ENCODE results near the gene ROS1.

ROS1 gene

DNA sequence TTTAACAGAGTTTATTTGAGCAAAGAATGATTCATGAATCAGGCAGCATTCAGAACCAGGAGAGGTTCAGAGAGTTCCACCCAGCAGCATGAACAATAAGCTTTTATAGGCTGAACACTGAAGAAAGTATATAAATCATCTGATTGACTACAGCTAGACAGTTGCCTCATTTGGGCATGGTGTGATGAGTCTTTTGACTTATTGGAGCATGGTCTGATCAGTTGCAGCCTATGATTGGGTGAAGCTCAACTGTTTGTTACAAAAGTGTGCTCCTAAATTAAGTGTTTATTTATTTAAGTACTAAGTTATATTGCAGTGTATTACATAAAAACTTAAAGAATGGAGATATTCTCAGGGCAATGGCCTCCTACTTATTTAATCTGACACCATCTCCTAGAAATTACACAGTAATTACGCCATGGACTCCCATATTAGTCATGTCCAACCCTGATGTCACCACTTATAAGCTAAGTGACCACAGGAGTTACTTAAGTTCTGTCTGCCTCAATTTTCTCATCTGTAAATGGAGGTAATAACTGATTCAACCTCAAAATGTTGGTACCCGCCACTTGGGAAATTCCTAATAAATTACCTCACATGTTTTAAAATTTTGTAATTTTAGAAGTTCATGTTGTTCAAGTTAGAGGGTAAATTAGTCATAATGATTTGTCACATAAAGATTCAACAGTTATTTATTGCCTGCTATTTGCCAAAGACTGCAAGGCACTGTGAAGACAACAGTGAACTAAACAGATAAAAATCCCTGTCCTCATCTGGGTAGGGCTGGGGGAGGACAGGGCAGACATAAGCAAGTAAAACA is 15.2 kb upstream of the ROS1 start:
- TF ChIP-seq, protein P1, sequence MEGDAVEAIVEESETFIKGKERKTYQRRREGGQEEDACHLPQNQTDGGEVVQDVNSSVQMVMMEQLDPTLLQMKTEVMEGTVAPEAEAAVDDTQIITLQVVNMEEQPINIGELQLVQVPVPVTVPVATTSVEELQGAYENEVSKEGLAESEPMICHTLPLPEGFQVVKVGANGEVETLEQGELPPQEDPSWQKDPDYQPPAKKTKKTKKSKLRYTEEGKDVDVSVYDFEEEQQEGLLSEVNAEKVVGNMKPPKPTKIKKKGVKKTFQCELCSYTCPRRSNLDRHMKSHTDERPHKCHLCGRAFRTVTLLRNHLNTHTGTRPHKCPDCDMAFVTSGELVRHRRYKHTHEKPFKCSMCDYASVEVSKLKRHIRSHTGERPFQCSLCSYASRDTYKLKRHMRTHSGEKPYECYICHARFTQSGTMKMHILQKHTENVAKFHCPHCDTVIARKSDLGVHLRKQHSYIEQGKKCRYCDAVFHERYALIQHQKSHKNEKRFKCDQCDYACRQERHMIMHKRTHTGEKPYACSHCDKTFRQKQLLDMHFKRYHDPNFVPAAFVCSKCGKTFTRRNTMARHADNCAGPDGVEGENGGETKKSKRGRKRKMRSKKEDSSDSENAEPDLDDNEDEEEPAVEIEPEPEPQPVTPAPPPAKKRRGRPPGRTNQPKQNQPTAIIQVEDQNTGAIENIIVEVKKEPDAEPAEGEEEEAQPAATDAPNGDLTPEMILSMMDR (IDR thresholded peaks at IDR 0.05; ENCODE audit: low read length) = no peak
- no peak for TF ChIP-seq EZH2 (IDR thresholded peaks at IDR 0.05; ENCODE audit: borderline replicate concordance, low read length)
- H3K79me2 ChIP-seq (ENCODE audit: insufficient read depth, low read length) = no peaks in the 10 kb centered on the region
- H3K9me2 ChIP-seq (ENCODE audit: low read depth, low read length) = no peaks in the 10 kb centered on the region
- H3K9me3 ChIP-seq (ENCODE audit: low read length) = no peaks in the 10 kb centered on the region
- H3F3A ChIP-seq (ENCODE audit: insufficient read depth, low read length) = no peaks in the 10 kb centered on the region
- H3K27me3 ChIP-seq (ENCODE audit: insufficient read depth, low read length) = no peaks in the 10 kb centered on the region
- H2AFZ ChIP-seq (ENCODE audit: low read length) = no peak overlapping the region
- no peaks in the 10 kb centered on the region for H4K20me1 ChIP-seq (ENCODE audit: insufficient read depth, low read length)
- H3K9ac ChIP-seq (ENCODE audit: low read length) = no peak overlapping the region
- H3K4me2 ChIP-seq (ENCODE audit: low read length) = no peak overlapping the region
- H3K36me3 ChIP-seq (ENCODE audit: insufficient read depth, low read length) = no peaks in the 10 kb centered on the region
- no peaks in the 10 kb centered on the region for H3K4me1 ChIP-seq (ENCODE audit: insufficient read depth, low read length, severe bottlenecking)
- H3K4me3 ChIP-seq (ENCODE audit: low read depth, low read length, poor library complexity, severe bottlenecking) = no peak overlapping the region
- H3K27ac ChIP-seq (ENCODE audit: low read depth, low read length, poor library complexity, severe bottlenecking) = no peak overlapping the region

DNA sequence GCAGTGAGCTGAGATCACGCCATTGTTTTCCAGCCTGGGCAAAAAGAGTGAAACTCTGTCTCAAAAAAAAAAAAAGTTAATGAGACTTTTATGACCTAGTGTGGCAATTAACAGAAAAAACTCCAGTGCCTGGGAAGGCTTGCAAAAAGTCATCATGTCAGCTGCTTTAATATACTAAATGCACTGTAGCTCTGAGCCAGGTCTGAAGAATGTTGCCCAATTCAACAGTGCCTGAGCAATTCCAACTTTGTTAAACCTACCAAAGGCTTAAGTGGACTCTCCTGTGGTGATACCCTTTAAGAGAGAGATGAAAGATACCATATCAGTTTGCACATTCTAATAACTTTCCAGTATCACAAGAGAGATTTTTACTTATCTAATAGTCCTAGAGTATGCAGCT is 6.5 kb upstream of the ROS1 start:
- no peak for TF ChIP-seq EZH2 (IDR thresholded peaks at IDR 0.05; ENCODE audit: borderline replicate concordance, low read length)
- TF ChIP-seq, protein P1 (IDR thresholded peaks at IDR 0.05; ENCODE audit: low read length) = no peak
- H3K9me3 ChIP-seq (ENCODE audit: low read length) = no peaks in the 10 kb centered on the region
- no peak overlapping the region for H3K4me3 ChIP-seq (ENCODE audit: low read depth, low read length, poor library complexity, severe bottlenecking)
- no peaks in the 10 kb centered on the region for H3K36me3 ChIP-seq (ENCODE audit: insufficient read depth, low read length)
- H3K79me2 ChIP-seq (ENCODE audit: insufficient read depth, low read length) = no peaks in the 10 kb centered on the region
- H3K4me1 ChIP-seq (ENCODE audit: insufficient read depth, low read length, severe bottlenecking) = no peaks in the 10 kb centered on the region
- no peak overlapping the region for H3K4me2 ChIP-seq (ENCODE audit: low read length)
- no peak overlapping the region for H3K9ac ChIP-seq (ENCODE audit: low read length)
- no peak overlapping the region for H2AFZ ChIP-seq (ENCODE audit: low read length)
- H3K9me2 ChIP-seq (ENCODE audit: low read depth, low read length) = no peaks in the 10 kb centered on the region
- H3K27ac ChIP-seq (ENCODE audit: low read depth, low read length, poor library complexity, severe bottlenecking) = no peak overlapping the region
- H3F3A ChIP-seq (ENCODE audit: insufficient read depth, low read length) = no peaks in the 10 kb centered on the region
- no peaks in the 10 kb centered on the region for H3K27me3 ChIP-seq (ENCODE audit: insufficient read depth, low read length)
- H4K20me1 ChIP-seq (ENCODE audit: insufficient read depth, low read length) = no peaks in the 10 kb centered on the region

DNA sequence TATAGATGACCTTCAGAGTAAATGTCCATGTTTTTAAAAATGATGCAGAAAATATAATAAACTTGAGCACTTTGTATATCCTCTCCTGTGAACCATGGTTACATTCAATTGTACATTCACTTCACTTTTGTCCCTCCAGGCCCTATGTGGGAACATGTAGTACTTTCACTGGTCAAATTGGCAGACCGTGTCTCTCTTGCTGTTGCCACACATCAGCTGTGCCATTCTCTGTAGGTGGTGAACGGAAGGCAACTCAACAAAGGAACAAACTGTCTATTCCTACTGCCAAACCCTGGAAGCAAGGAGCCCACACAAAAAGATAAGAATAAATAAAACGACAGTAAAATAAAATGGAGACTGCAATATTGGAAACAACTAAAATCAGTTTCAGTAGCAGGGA is 2.0 kb downstream of the ROS1 start:
- Histone ChIP-seq H2AFZ (ENCODE audit: low read length) (no peak overlapping the region), H3K27me3 (ENCODE audit: insufficient read depth, low read length) (no peaks in the 10 kb centered on the region), H3K9ac (ENCODE audit: low read length) (no peak overlapping the region), H3K9me3 (ENCODE audit: low read length) (no peaks in the 10 kb centered on the region), H3K9me2 (ENCODE audit: low read depth, low read length) (no peaks in the 10 kb centered on the region), H3K4me1 (ENCODE audit: insufficient read depth, low read length, severe bottlenecking) (no peaks in the 10 kb centered on the region), H3K79me2 (ENCODE audit: insufficient read depth, low read length) (no peaks in the 10 kb centered on the region), H4K20me1 (ENCODE audit: insufficient read depth, low read length) (no peaks in the 10 kb centered on the region), H3F3A (ENCODE audit: insufficient read depth, low read length) (no peaks in the 10 kb centered on the region), H3K36me3 (ENCODE audit: insufficient read depth, low read length) (no peaks in the 10 kb centered on the region), H3K27ac (ENCODE audit: low read depth, low read length, poor library complexity, severe bottlenecking) (no peak overlapping the region), H3K4me2 (ENCODE audit: low read length) (no peak overlapping the region), H3K4me3 (ENCODE audit: low read depth, low read length, poor library complexity, severe bottlenecking) (no peak overlapping the region)
- TF ChIP-seq EZH2 (IDR thresholded peaks at IDR 0.05; ENCODE audit: borderline replicate concordance, low read length) = no peak
- TF ChIP-seq, protein P1 (IDR thresholded peaks at IDR 0.05; ENCODE audit: low read length) = no peak

All from OCI-LY1 (cell line).